Psoas muscle (tissue), 8 donors: ENCODE measurements around the gene CAMTA1. TPM values are rescaled to one million over a fixed set of nuclear protein-coding genes. Genes with fewer than 3 reads are reported as not detected.

ENCODE experiments used
- ATAC-seq, 4 donors: fragments of 200-7000 bp; cut with Tn5 transposase; one replicate each; pipeline ENCODE4 v1.9.1; 2020; ENCODE audit warnings: moderate library complexity in 3 of 4, mild to moderate bottlenecking in 2 of 4
- DNase-seq, 2 donors: peaks; one replicate each; pipeline ENCODE4 v3.0.0-alpha.2; 2020
- H3K27ac ChIP-seq: fragments of 200-600 bp; one replicate; pipeline ENCODE4 v1.8.0; 2022
- H3K27me3 ChIP-seq, 3 donors: fragments of 200-600 bp in 1 of 3; one replicate each; pipeline versions ENCODE4 v1.6.1 to v1.8.0; 2013 to 2022; ENCODE audit warnings: low read length in 2 of 3, mild to moderate bottlenecking in 2 of 3, moderate library complexity in 1 of 3; ENCODE audit not compliant: insufficient read depth in 3 of 3
- H3K36me3 ChIP-seq, 2 donors: fragments of 200-600 bp in 1 of 2; one replicate each; pipeline versions ENCODE4 v1.6.1 to v1.8.0; 2013 to 2022; ENCODE audit warnings: low read depth in 1 of 2, mild to moderate bottlenecking in 1 of 2, moderate library complexity in 1 of 2; ENCODE audit not compliant: insufficient read depth in 1 of 2
- H3K4me1 ChIP-seq: fragments of 200-600 bp; one replicate; pipeline ENCODE4 v1.8.0; 2022
- H3K4me3 ChIP-seq: fragments of 200-600 bp; one replicate; pipeline ENCODE4 v1.8.0; 2022; ENCODE audit warnings: mild to moderate bottlenecking
- H3K9me3 ChIP-seq: fragments of 200-600 bp; one replicate; pipeline ENCODE4 v1.8.0; 2022
- CTCF ChIP-seq: fragments of 200-600 bp; IDR thresholded peaks from one replicate; pipeline ENCODE4 v1.8.0; 2022; ENCODE audit warnings: antibody characterized with exemption
- WGBS, 3 donors: extraction: QIAGEN DNeasy Blood & Tissue Kit; methylation state at CpG; one replicate each; pipeline versions ENCODE4 v1.1.6 to v1.1.7; 2013; 5-methylcytosine and 5-hydroxymethylcytosine counted together
- intact Hi-C, 2 donors: fragments of 100-400 bp; cut with DNase I; formaldehyde crosslinking; loops; one replicate each; pipeline versions ENCODE4 v1.11.0 to v1.14.2; 2022
- polyA plus RNA-seq, 3 donors: library from polyadenylated mRNA; stranded (reverse); fragments of 200-250 nt; gene quantifications; one replicate each; pipeline ENCODE4 v1.2.3, GENCODE V29; 2013
- total RNA-seq, 4 donors: library from RNA; stranded (reverse); fragmentation: NEBNext Ultra II Directional in 2 of 4; extraction: Animal tissue kit (Norgen Biotek cat#: 25700) in 2 of 4; gene quantifications; one replicate each; pipeline versions ENCODE4 v1.2.1 to v1.2.4, GENCODE V29; 2021 to 2023
- donor health status: healthy with polysubstance abuse.
- donor health status: DM: no; HTN: no; CAD: no; lungs with moderate emphysema.
- donor health status: Bipolar disorder and iron deficiency.
- donor health status: healthy.
- donor health status: DM: yes; HTN: yes; CAD: no.
- donor health status: DM: no; HTN: no; CAD: no.
- donor health status: DM: no; HTN: no; CAD: no.
- donor health status: DM: yes; HTN: yes; CAD: no.

The CAMTA1 gene
- total and polyA plus RNA-seq, 7 donors, result 64.6 to 206 (median 76.5) TPM

DNA sequence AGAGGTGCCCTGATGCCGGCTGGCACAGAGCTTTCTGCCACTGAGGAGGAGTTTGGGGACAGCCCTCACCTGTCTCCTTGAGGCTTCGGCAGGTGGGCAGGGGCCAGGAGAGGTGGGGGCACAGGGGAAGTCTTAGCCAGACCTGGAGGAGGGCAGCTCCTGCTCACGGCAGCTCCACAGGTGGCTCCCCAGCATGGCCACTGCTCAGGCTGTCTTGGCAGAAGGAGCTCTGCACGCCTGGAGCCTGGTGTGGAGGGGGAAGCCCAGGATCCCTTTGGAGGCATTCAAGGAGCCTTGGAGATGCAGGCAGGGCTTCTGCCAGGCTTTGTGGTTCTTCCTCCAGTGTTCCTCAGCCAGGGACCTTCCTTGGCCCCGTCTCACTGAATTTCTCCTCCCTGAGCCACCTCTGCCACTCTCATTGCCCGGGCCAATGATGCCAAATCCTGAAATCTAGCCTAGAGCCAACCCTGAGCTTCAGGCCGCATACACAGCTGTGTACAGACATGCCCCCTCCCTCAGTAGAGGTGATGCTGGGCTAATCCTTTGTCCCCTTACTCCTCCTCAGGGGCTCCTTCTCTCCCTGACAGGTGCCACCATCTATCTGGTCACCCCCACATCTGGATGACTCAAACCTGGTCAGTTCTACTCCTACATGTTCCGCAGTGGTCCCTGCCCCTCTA lies 734.1 kb downstream of the CAMTA1 start:
- peaks cover 9% of the 10 kb centered on the region for H3K4me1 ChIP-seq
- no peaks in the 10 kb centered on the region for H3K9me3 ChIP-seq
- intact Hi-C loops, result no loop called here
- ATAC-seq (no peak), DNase-seq (peak in 1 of 2 donors; percentile 23)
- H3K4me3 ChIP-seq, result no peak overlapping the region
- no peaks in the 10 kb centered on the region for H3K36me3 ChIP-seq
- 82 to 93% (median 85%) methylated on average over 8 of the region's 8 CpGs for WGBS, 3 donors
- H3K27me3 ChIP-seq, result no peaks in the 10 kb centered on the region
- no peak for TF ChIP-seq CTCF
- no peak overlapping the region for H3K27ac ChIP-seq

DNA sequence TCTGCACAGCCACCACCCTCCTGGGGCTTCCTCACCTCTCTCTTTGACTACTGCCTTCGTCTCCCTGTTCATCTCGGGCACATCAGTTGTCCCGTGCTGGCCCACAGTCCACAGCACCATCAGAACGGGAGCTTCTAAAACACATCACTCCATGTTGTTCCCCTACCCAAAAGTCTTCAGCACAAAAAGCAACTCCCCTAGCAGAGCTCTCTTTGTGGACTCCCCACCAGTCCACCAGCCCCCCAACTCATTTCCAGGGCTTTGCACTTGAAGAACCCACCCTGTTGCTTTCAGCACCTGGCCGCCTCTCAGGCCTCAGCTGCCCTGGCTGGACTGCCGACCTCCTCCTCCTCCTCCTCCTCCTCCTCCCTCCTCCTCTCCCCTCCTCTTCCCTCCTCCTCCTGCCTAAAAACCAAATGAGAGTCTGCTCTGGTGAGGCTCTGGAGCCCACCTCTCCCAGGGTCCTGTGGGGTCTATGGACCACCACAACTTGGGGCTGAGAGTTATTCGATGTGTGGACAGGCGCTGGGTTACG lies 734.7 kb downstream of the CAMTA1 start:
- Histone ChIP-seq H3K9me3 (no peaks in the 10 kb centered on the region), H3K36me3 (no peaks in the 10 kb centered on the region), H3K4me1 (peaks cover 9% of the 10 kb centered on the region), H3K27ac (no peak overlapping the region), H3K27me3 (peaks cover 0 to 2% (median 0%) of the 10 kb centered on the region in 3 donors), H3K4me3 (no peak overlapping the region)
- TF ChIP-seq CTCF, result no peak
- DNase-seq, result peak in 1 of 2 donors; percentile 30
- WGBS, 3 donors, result 74 to 78% (median 76%) methylated on average over 9 of the region's 9 CpGs
- intact Hi-C loops, result no loop called here
- ATAC-seq, result no peak

DNA sequence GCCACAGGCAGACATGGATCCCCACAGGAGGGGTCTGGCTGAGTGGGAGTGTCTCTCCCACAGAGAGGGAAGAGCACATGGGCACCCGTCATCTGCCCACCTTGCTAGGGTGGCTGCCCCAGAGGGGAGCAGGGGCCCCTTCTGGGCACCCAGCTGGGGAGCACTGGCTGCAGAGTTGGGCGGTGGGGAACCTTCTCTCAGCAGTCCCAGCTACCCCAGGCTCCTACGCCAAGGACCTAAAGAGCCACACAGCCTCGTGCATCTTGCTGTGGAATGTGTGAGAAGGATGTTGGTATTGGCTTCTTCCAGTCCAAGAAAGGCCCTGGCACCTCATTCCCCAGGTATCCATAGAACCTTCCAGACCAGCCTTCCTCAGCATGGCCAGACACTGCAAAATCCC lies 735.2 kb downstream of the CAMTA1 start:
- ATAC-seq, result no peak

GRCh38 chr1:7524341-7525337 lies 739.4 kb downstream of the CAMTA1 start:
- DNase-seq, result peak in 1 of 2 donors; percentile 20
- 86 to 87% (median 87%) methylated on average over 16 of the region's 16 CpGs for WGBS, 3 donors

More for the DNA sequence above, 735.2 kb downstream of the CAMTA1 start:
- Histone ChIP-seq H3K27ac (no peak overlapping the region), H3K4me3 (no peak overlapping the region), H3K27me3 (peaks cover 0 to 3% (median 0%) of the 10 kb centered on the region in 3 donors), H3K4me1 (peaks cover 9% of the 10 kb centered on the region), H3K36me3 (no peaks in the 10 kb centered on the region), H3K9me3 (no peaks in the 10 kb centered on the region)
- DNase-seq, result peak in 1 of 2 donors; percentile 32
- no peak for TF ChIP-seq CTCF
- 87 to 96% (median 91%) methylated on average over 4 of the region's 4 CpGs for WGBS, 3 donors
- intact Hi-C loops, result no loop called here

More at GRCh38 chr1:7524341-7525337, 739.4 kb downstream of the CAMTA1 start:
- Histone ChIP-seq H3K27me3 (peaks cover 0 to 4% (median 0%) of the 10 kb centered on the region in 3 donors), H3K9me3 (no peaks in the 10 kb centered on the region), H3K4me1 (no peaks in the 10 kb centered on the region), H3K4me3 (no peak overlapping the region), H3K36me3 (no peaks in the 10 kb centered on the region), H3K27ac (no peak overlapping the region)
- intact Hi-C loops, result no loop called here
- no peak for ATAC-seq
- TF ChIP-seq CTCF, result no peak
